CD4-positive, alpha-beta T cell (primary cell): Measurements from ENCODE around the gene WASF3. TPM values are rescaled to one million over a fixed set of nuclear protein-coding genes. Genes with fewer than 3 reads are reported as not detected.

Experiments
- ATAC-seq: fragments of 200-7000 bp; cut with Tn5 transposase; one replicate; pipeline ENCODE4 v1.10.0; 2022; ENCODE audit warnings: mild to moderate bottlenecking; ENCODE audit not compliant: poor library complexity
- CTCF ChIA-PET: fragments of 350-600 bp; sonication (Branson Sonifier 250); formaldehyde crosslinking; loops from one replicate; lab custom pipeline; 2021; ENCODE audit warnings: antibody characterized with exemption, inconsistent platforms; lab: Charles Lee
- POLR2A ChIA-PET: fragments of 350-600 bp; sonication (Branson Sonifier 250); formaldehyde crosslinking; loops from one replicate; lab custom pipeline; 2021; ENCODE audit warnings: antibody characterized with exemption, inconsistent platforms; lab: Charles Lee
- DNase-seq, 14 experiments: peaks; one replicate each; pipeline ENCODE4 v3.0.0-alpha.2; 2013 to 2020; ENCODE audit warnings: mixed read lengths in 2 of 14
- H3K27ac ChIP-seq, 2 donors: one replicate each; pipeline versions ENCODE4 v1.5.1 to v1.7.0; 2013; ENCODE audit warnings: low read length in 2 of 2, low read depth in 1 of 2, mild to moderate bottlenecking in 1 of 2
- H3K27me3 ChIP-seq, 2 experiments: 1 replicate in 1 of 2; 2 replicates in 1 of 2; pipeline versions ENCODE4 v1.6.1 to v1.7.0; 2013; ENCODE audit warnings: low read length in 2 of 2, control low read depth in 1 of 2, mild to moderate bottlenecking in 1 of 2, moderate library complexity in 1 of 2; ENCODE audit not compliant: insufficient read depth in 2 of 2, control insufficient read depth in 1 of 2
- H3K36me3 ChIP-seq: one replicate; pipeline ENCODE4 v1.6.1; 2013; ENCODE audit warnings: low read length, control low read depth; ENCODE audit not compliant: insufficient read depth
- H3K4me1 ChIP-seq: one replicate; pipeline ENCODE4 v1.6.1; 2013; ENCODE audit warnings: low read length, control low read depth; ENCODE audit not compliant: insufficient read depth
- H3K4me3 ChIP-seq: one replicate; pipeline ENCODE4 v1.5.1; 2013; ENCODE audit warnings: mild to moderate bottlenecking, low read length, moderate library complexity
- H3K9me3 ChIP-seq, 2 experiments: 1 replicate in 1 of 2; 2 replicates in 1 of 2; pipeline versions ENCODE4 v1.6.1 to v1.7.0; 2013; ENCODE audit warnings: low read length in 2 of 2, mild to moderate bottlenecking in 2 of 2, control low read depth in 1 of 2, moderate library complexity in 1 of 2; ENCODE audit not compliant: control insufficient read depth in 1 of 2, insufficient read depth in 1 of 2
- H3K27ac Mint-ChIP-seq: one replicate; pipeline ENCODE4 v1.8.0; 2020; ENCODE audit warnings: mixed read lengths
- H3K27me3 Mint-ChIP-seq: one replicate; pipeline ENCODE4 v1.8.0; 2021; ENCODE audit warnings: mixed read lengths
- H3K36me3 Mint-ChIP-seq: one replicate; pipeline ENCODE4 v1.8.0; 2021; ENCODE audit warnings: low read depth, mixed read lengths
- H3K4me1 Mint-ChIP-seq: one replicate; pipeline ENCODE4 v1.8.0; 2021; ENCODE audit warnings: low read depth, mixed read lengths
- H3K4me3 Mint-ChIP-seq: one replicate; pipeline ENCODE4 v1.8.0; 2020; ENCODE audit warnings: mild to moderate bottlenecking, mixed read lengths
- H3K9me3 Mint-ChIP-seq: one replicate; pipeline ENCODE4 v1.8.0; 2020; ENCODE audit warnings: mixed read lengths
- intact Hi-C, 2 experiments: fragments of 100-400 bp; cut with DNase I in 1 of 2; cut with micrococcal nuclease in 1 of 2; formaldehyde crosslinking; loops; one replicate each; pipeline versions ENCODE4 v1.15.1 to v1.9.0; 2023 to 2025; cut with DNase I, micrococcal nuclease
- total RNA-seq, 174 experiments: library from RNA in 2 of 174; stranded (reverse) in 2 of 174; gene quantifications; one replicate each; pipeline ENCODE4 v1.2.3 and lab custom pipeline; 2021 to 2026
- TF ChIP-seq, protein P1 (sequence below): fragments of 200-600 bp; IDR thresholded peaks from one replicate; pipeline ENCODE4 v1.8.0; 2022; ENCODE audit warnings: antibody characterized with exemption, mild to moderate bottlenecking

WASF3 gene
- total RNA-seq, 2 experiments from 2014 or later, result 0.08 TPM; not detected in 1

DNA sequence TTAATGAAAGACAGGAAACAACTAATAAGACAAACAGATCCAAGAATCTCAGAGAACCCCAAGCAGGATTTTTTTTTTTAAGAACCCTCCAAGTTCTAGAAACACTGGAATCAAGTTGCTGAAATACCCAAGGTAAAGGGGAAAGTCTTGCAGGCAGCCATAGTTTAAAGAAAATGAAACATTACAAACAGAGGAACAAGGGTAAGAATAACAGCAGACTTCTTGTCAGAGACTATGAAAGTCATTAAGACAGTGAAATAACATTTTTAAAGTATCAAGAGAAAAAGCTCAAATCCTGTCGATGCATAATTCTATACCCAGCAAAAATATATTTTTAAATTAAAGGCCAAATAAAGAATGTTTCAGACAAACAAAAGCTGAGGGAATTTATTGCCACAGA lies 67.1 kb downstream of the WASF3 start:
- CTCF ChIA-PET, result no interaction called here
- TF ChIP-seq, protein P1, sequence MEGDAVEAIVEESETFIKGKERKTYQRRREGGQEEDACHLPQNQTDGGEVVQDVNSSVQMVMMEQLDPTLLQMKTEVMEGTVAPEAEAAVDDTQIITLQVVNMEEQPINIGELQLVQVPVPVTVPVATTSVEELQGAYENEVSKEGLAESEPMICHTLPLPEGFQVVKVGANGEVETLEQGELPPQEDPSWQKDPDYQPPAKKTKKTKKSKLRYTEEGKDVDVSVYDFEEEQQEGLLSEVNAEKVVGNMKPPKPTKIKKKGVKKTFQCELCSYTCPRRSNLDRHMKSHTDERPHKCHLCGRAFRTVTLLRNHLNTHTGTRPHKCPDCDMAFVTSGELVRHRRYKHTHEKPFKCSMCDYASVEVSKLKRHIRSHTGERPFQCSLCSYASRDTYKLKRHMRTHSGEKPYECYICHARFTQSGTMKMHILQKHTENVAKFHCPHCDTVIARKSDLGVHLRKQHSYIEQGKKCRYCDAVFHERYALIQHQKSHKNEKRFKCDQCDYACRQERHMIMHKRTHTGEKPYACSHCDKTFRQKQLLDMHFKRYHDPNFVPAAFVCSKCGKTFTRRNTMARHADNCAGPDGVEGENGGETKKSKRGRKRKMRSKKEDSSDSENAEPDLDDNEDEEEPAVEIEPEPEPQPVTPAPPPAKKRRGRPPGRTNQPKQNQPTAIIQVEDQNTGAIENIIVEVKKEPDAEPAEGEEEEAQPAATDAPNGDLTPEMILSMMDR, result no peak
- no peaks in the 10 kb centered on the region for H3K36me3 Mint-ChIP-seq

DNA sequence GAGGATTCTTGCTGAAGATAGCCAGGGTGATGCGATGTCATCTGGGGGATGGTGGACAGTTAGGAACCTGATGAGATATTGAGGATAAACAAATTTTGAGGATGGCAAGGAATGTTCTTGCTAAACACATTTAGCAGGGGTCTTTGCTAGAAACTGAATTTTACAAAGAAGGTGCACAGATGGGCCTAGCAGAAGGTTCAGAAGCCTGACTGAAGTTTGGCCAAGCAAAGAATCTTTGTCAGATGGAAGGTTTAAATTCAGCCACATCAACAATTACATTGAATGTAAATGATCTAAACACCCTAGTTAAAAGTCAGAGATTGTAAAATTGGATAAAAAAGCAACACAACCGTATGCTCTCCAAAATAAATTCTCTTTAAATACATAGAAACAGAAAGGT lies 68.8 kb downstream of the WASF3 start:
- CTCF ChIA-PET, result no interaction called here
- TF ChIP-seq, protein P1, result no peak
- H3K4me1 Mint-ChIP-seq, result no peaks in the 10 kb centered on the region
- Histone ChIP-seq H3K4me3 (no peak overlapping the region), H3K36me3 (no peaks in the 10 kb centered on the region), H3K27me3 (no peaks in the 10 kb centered on the region), H3K9me3 (peaks cover 3 to 15% of the 10 kb centered on the region in 2 experiments), H3K27ac (no peak overlapping the region), H3K4me1 (no peaks in the 10 kb centered on the region)
- DNase-seq, result no peak
- no peak overlapping the region for H3K27ac Mint-ChIP-seq
- intact Hi-C loops, result no loop called here
- H3K4me3 Mint-ChIP-seq, result no peak overlapping the region
- no peak for ATAC-seq
- H3K27me3 Mint-ChIP-seq, result peaks cover 16% of the 10 kb centered on the region
- H3K36me3 Mint-ChIP-seq, result no peaks in the 10 kb centered on the region
- H3K9me3 Mint-ChIP-seq, result peaks cover 8% of the 10 kb centered on the region
- POLR2A ChIA-PET, result no interaction called here

More for the DNA sequence above, 67.1 kb downstream of the WASF3 start:
- intact Hi-C loops, result no loop called here
- no peak overlapping the region for H3K4me3 ChIP-seq
- POLR2A ChIA-PET, result no interaction called here
- Mint-ChIP-seq H3K9me3 (peaks cover 8% of the 10 kb centered on the region), H3K27me3 (peaks cover 27% of the 10 kb centered on the region), H3K27ac (no peak overlapping the region), H3K4me3 (no peak overlapping the region), H3K4me1 (no peaks in the 10 kb centered on the region)
- DNase-seq (no peak), ATAC-seq (no peak)
- H3K36me3 ChIP-seq, result no peaks in the 10 kb centered on the region
- H3K9me3 ChIP-seq, result peaks cover 3 to 15% of the 10 kb centered on the region in 2 experiments
- peaks cover 0 to 11% of the 10 kb centered on the region in 2 experiments for H3K27me3 ChIP-seq
- no peak overlapping the region for H3K27ac ChIP-seq
- H3K4me1 ChIP-seq, result no peaks in the 10 kb centered on the region

DNA sequence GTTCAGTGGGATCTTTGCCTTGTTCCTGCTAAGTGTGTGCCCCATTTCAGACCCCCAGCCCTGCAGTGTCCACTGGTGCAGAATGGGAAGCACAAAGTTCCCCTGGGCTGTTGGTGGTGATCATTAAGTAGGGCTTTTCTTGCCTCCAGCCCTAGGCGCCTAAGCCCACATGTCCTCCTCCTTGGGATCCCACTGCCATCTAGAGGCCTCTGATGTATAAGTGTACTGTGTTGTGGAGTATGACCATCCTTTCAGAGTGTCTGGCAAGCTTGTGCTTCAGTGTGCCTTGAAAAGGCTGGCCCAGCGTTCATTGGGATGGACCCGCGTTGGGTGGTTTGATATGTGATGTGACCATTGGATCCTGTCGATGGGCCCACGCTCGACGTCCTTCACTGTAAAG lies 71.2 kb downstream of the WASF3 start:
- Mint-ChIP-seq H3K9me3 (peaks cover 4% of the 10 kb centered on the region), H3K36me3 (no peaks in the 10 kb centered on the region), H3K4me3 (no peak overlapping the region), H3K4me1 (no peaks in the 10 kb centered on the region), H3K27me3 (peaks cover 7% of the 10 kb centered on the region), H3K27ac (no peak overlapping the region)
- H3K27me3 ChIP-seq, result no peaks in the 10 kb centered on the region
- peaks cover 3 to 9% of the 10 kb centered on the region in 2 experiments for H3K9me3 ChIP-seq
- H3K36me3 ChIP-seq, result no peaks in the 10 kb centered on the region
- CTCF ChIA-PET, result no interaction called here
- POLR2A ChIA-PET, result no interaction called here
- TF ChIP-seq, protein P1, result no peak
- H3K4me1 ChIP-seq, result no peaks in the 10 kb centered on the region
- no peak overlapping the region for H3K4me3 ChIP-seq
- intact Hi-C loops, result no loop called here
- no peak overlapping the region for H3K27ac ChIP-seq
- no peak for ATAC-seq
- DNase-seq, result no peak
